ENCODE results near the gene PWWP2B.
"Not testable (repeated sequence)": the region's sequence is repeated elsewhere in the genome, so short reads cannot be mapped to it uniquely, and the experiment has no call there.

The PWWP2B gene

DNA sequence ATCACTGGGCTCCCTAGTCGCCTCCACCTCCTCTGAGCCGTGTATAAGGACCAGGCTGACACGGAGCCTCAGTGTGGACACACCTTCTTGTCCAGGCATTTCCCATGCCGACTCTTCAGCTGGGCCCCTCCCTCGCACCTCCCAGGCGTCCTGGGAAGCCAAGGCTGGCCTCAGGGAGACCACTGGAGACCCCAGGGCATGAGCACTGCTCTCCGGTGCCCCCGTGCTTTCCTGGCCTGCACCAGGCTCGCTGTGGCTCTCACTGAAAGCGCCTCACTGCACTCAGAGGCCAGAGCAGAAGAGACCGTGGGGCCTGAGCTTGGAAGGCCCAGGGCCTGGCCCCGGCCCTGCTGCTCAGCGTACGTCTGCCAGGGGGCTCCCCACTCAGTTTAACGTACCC, 33.6 kb upstream of the PWWP2B start:
- no peak for DNase-seq (ENCODE audit: low read depth, low spot score)

DNA sequence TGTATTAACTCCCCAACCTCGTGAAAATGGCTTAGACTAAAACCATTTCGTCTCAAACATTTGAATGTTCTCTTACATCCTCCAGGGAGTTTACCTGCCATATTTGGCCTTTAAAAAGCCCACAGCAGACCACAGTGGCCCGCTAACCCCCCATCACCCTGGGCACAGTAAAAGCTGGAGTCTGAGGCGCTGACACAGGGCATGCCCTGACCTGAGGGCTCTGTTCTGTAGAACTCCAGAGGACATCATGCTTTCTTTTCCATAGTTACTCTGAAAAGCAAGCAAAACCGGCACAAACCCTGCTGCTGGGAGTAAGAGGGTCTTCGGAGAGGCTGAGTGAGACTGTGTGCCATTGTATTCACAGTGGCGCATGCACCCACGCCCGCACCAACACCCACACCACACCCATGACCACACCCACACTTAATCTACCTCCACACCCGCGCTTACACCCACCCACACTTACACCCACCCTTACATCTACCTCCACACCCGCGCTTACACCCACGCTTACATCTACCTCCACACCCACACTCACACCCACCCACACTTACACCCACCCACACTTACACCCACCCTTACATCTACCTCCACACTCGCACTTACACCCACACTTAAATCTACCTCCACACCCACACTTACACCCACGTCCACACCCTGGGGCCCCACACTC, 32.9 kb upstream of the PWWP2B start:
- no peak for DNase-seq (ENCODE audit: low read depth, low spot score)

GRCh38 chr10:132364594-132364970, 32.4 kb upstream of the PWWP2B start:
- no peak for DNase-seq (ENCODE audit: low read depth, low spot score)

DNA sequence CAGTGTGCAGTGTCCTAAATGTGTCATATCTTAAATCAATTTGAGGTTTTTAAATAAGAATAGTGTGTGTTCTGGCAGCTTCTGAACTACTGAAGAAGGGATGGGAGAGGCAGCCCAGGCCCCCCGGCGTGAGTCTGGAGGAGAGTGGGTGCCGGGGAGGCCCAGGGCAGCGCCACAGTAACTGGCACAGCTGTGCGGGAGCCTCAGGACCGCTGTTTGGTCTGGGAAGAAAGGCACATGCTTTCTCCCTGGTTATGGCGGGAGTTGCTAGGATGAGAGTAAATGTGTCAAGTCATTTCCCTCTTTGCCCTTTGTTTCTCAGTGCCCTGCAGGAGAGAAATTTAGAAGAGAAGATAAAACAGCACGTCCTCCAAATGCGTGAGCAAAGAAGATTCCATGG, 31.9 kb upstream of the PWWP2B start:
- no peak for DNase-seq (ENCODE audit: low read depth, low spot score)

- DNase-seq (ENCODE audit: low read depth, low spot score): no peak
Observed at GRCh38 chr10:132366006-132366405, 31.0 kb upstream of the PWWP2B start.

- DNase-seq (ENCODE audit: low read depth, low spot score): no peak
Observed at GRCh38 chr10:132366499-132366898, 30.5 kb upstream of the PWWP2B start.

- DNase-seq (ENCODE audit: low read depth, low spot score): no peak
Observed at GRCh38 chr10:132368391-132368790, 28.6 kb upstream of the PWWP2B start.

- DNase-seq (ENCODE audit: low read depth, low spot score): no peak
Observed at GRCh38 chr10:132368881-132369635, 27.9 kb upstream of the PWWP2B start.

- DNase-seq (ENCODE audit: low read depth, low spot score): no peak
Observed at GRCh38 chr10:132369636-132370185, 27.3 kb upstream of the PWWP2B start.

- no peak for DNase-seq (ENCODE audit: low read depth, low spot score)
Observed at GRCh38 chr10:132370426-132371340, 26.3 kb upstream of the PWWP2B start.

GRCh38 chr10:132371641-132372081, 25.3 kb upstream of the PWWP2B start:
- DNase-seq (ENCODE audit: low read depth, low spot score): peak; percentile 21

- DNase-seq (ENCODE audit: low read depth, low spot score): no peak
Observed at GRCh38 chr10:132372516-132373095, 24.4 kb upstream of the PWWP2B start.

- DNase-seq (ENCODE audit: low read depth, low spot score): no peak
Observed at GRCh38 chr10:132373241-132373955, 23.6 kb upstream of the PWWP2B start.

DNA sequence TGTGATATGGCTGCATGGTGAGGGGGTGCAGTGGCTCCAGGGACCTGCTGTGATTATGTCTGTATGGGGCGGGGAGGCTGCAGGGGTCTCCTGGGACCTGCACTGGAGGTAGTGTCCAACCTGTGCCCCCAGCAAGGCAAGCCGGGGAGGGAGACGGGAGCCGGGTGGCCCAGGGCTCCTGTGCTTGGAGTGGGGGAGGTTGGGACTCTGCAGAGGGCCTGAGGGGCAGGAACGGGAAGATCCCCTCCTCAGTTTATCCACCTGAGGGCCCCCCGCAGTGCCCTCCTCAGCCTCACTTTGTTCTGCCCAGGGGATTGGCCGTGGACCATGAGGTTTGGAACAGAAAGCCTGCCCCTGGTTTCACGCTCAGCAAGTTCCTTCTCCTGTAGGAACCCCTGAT, 22.8 kb upstream of the PWWP2B start:
- no peak for DNase-seq (ENCODE audit: low read depth, low spot score)

GRCh38 chr10:132374612-132375011, 22.4 kb upstream of the PWWP2B start:
- no peak for DNase-seq (ENCODE audit: low read depth, low spot score)

DNA sequence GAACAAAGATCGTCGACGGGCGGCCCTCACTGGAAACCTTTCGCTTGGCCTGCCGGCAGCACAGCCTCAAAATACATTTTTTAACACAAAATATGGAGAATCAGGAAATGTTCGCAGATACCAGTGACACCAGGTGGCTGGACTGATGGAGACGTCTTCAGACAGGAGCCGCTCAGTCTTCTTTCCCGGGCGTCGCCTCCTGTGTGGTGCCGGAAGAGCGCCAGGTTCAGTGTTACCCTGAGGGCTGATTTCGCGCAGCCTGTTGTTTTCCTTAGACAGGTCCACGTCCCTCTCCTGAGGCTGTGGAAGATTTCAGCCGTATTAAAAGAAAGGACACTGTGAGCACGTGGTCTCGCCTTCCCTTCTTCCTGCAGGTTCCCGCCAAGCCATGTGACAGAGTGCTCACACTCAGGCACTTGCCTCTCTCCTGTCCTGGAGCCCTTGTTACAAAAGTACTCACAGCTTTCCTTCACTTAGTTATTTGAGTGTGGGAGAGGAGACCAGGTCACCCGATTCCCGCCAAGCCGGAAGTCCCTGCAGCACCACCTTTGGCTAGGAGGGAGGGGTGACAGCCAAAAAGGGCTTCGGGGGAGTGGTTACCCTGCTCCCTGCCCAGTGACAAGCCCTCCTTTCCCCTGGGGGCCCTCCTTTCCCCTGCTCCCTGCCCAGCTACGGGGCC, 21.7 kb upstream of the PWWP2B start:
- peak; percentile 56 for DNase-seq (ENCODE audit: low read depth, low spot score)

- no peak for DNase-seq (ENCODE audit: low read depth, low spot score)
Observed at GRCh38 chr10:132375795-132376297, 21.2 kb upstream of the PWWP2B start.

GRCh38 chr10:132376394-132376851, 20.6 kb upstream of the PWWP2B start:
- DNase-seq (ENCODE audit: low read depth, low spot score): peak; percentile 38

GRCh38 chr10:132377326-132377725, 19.7 kb upstream of the PWWP2B start:
- DNase-seq (ENCODE audit: low read depth, low spot score): no peak

- not testable (repeated sequence) for DNase-seq (ENCODE audit: low read depth, low spot score)
Observed at GRCh38 chr10:132379026-132379425, 18.0 kb upstream of the PWWP2B start.

Data from ELF-1 (cell line).